ENCODE results near the gene SLC5A11. TPM values are rescaled to one million over a fixed set of nuclear protein-coding genes. Genes with fewer than 3 reads are reported as not detected.

SLC5A11 gene
- total RNA-seq, 1 donor from 2014 or later, result not detected

DNA sequence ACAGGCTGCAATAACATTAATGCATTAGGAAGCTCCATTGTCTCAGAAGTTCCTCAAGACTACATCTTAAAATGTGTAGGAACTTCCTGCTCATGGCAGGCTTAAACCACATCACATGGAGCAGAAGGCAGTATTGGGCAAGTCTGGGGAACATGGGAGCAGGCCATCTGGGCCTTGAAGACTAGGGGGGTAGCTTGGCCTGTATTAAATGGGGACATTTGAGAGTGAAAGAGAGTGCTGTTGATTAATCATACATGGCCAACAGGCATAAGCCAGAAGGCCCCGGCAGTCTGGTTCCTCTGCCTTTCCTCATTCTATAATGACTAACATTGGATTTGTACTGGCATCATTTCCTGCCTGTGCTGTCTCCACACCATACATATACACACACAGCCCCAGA is 25.2 kb upstream of the SLC5A11 start:
- peak overlapping the region; percentile 54 for H3K27ac Mint-ChIP-seq (ENCODE audit: unreplicated experiment)
- peaks cover 8% of the 10 kb centered on the region for H3K9me3 Mint-ChIP-seq (ENCODE audit: unreplicated experiment)
- no peak overlapping the region for H3K4me3 Mint-ChIP-seq (ENCODE audit: unreplicated experiment)
- peaks cover 36% of the 10 kb centered on the region for H3K4me1 Mint-ChIP-seq (ENCODE audit: low read depth, unreplicated experiment)
- TF ChIP-seq, protein P1, sequence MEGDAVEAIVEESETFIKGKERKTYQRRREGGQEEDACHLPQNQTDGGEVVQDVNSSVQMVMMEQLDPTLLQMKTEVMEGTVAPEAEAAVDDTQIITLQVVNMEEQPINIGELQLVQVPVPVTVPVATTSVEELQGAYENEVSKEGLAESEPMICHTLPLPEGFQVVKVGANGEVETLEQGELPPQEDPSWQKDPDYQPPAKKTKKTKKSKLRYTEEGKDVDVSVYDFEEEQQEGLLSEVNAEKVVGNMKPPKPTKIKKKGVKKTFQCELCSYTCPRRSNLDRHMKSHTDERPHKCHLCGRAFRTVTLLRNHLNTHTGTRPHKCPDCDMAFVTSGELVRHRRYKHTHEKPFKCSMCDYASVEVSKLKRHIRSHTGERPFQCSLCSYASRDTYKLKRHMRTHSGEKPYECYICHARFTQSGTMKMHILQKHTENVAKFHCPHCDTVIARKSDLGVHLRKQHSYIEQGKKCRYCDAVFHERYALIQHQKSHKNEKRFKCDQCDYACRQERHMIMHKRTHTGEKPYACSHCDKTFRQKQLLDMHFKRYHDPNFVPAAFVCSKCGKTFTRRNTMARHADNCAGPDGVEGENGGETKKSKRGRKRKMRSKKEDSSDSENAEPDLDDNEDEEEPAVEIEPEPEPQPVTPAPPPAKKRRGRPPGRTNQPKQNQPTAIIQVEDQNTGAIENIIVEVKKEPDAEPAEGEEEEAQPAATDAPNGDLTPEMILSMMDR (IDR thresholded peaks at IDR 0.05; ENCODE audit: partially characterized antibody, unreplicated experiment), result no peak
- DNase-seq, result no peak
- peaks cover 9% of the 10 kb centered on the region for H3K27me3 Mint-ChIP-seq (ENCODE audit: unreplicated experiment)
- peaks cover 9% of the 10 kb centered on the region for H3K36me3 Mint-ChIP-seq (ENCODE audit: unreplicated experiment)

DNA sequence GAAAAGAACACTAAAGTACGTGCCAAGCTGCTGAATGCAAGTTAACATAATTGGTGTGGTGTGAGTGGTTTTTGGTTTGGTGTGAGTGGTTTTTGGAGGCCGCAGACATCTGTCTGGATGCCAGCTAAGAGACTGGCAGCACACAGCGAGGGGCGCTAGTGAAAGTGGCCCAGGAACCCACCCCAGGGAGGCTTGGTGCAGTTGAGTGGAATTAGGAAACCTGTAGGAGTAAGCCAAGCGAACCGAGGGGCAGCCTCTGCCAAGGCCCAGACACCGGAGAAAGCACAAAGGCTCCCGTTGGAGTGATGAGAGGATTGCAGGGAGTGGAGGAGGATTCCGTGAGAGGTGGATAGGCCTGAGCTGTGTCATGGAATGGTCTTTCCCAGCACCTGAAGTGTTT is 24.6 kb upstream of the SLC5A11 start:
- no peak for DNase-seq
- Mint-ChIP-seq H3K36me3 (ENCODE audit: unreplicated experiment) (peaks cover 9% of the 10 kb centered on the region), H3K27ac (ENCODE audit: unreplicated experiment) (peak overlapping the region; percentile 86), H3K9me3 (ENCODE audit: unreplicated experiment) (peaks cover 8% of the 10 kb centered on the region), H3K4me3 (ENCODE audit: unreplicated experiment) (no peak overlapping the region), H3K4me1 (ENCODE audit: low read depth, unreplicated experiment) (peaks cover 36% of the 10 kb centered on the region), H3K27me3 (ENCODE audit: unreplicated experiment) (peaks cover 9% of the 10 kb centered on the region)
- TF ChIP-seq, protein P1 (IDR thresholded peaks at IDR 0.05; ENCODE audit: partially characterized antibody, unreplicated experiment), result no peak

DNA sequence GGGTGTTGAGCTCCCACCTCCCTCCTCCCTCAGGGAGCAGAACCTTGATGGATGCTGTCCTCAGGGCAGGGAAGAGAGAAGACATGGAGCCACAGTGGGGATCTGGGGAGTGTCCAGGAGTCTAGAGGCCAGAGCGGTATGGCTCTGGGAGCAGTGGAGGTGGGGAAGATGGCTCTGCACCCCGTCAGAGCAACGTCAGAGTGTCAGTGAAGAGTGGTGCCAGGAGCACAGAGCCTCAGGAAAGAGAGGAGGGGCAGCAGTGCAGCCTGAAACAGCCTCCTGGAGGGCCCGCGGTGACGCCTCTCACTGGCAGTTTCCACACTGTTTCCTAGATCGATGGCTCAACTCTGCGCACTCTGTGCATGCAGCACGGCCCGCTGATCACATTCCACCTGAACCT is 23.2 kb upstream of the SLC5A11 start:
- H3K9me3 Mint-ChIP-seq (ENCODE audit: unreplicated experiment), result peaks cover 10% of the 10 kb centered on the region
- H3K36me3 Mint-ChIP-seq (ENCODE audit: unreplicated experiment), result peaks cover 13% of the 10 kb centered on the region
- peaks cover 9% of the 10 kb centered on the region for H3K27me3 Mint-ChIP-seq (ENCODE audit: unreplicated experiment)
- peak overlapping the region; percentile 45 for H3K27ac Mint-ChIP-seq (ENCODE audit: unreplicated experiment)
- H3K4me3 Mint-ChIP-seq (ENCODE audit: unreplicated experiment), result no peak overlapping the region
- TF ChIP-seq, protein P1 (IDR thresholded peaks at IDR 0.05; ENCODE audit: partially characterized antibody, unreplicated experiment), result no peak
- H3K4me1 Mint-ChIP-seq (ENCODE audit: low read depth, unreplicated experiment), result peaks cover 36% of the 10 kb centered on the region
- DNase-seq, result no peak

DNA sequence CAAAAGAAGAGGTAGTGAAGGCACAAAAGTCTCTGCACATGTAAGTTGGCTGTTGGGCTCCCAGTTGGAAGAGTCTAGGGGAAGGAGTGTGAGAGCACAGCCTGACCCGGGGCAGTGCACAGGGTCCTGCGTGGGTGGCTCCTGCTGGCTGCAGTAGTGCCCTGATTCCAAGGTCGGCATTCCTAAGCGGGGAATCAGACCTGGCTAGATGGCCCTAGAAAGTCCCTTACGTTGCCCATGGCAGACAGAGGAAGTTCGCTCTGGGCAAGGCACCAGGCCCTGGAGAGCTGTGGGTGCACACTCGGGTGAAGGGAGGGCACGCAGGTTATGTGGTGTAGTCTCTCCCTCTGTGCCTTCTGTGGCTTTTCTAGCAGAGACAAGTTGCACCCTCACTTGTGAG is 22.8 kb upstream of the SLC5A11 start:
- Mint-ChIP-seq H3K9me3 (ENCODE audit: unreplicated experiment) (peaks cover 10% of the 10 kb centered on the region), H3K27ac (ENCODE audit: unreplicated experiment) (no peak overlapping the region), H3K36me3 (ENCODE audit: unreplicated experiment) (peaks cover 9% of the 10 kb centered on the region), H3K4me1 (ENCODE audit: low read depth, unreplicated experiment) (peaks cover 36% of the 10 kb centered on the region), H3K4me3 (ENCODE audit: unreplicated experiment) (no peak overlapping the region), H3K27me3 (ENCODE audit: unreplicated experiment) (peaks cover 9% of the 10 kb centered on the region)
- DNase-seq, result no peak
- TF ChIP-seq, protein P1 (IDR thresholded peaks at IDR 0.05; ENCODE audit: partially characterized antibody, unreplicated experiment), result no peak

DNA sequence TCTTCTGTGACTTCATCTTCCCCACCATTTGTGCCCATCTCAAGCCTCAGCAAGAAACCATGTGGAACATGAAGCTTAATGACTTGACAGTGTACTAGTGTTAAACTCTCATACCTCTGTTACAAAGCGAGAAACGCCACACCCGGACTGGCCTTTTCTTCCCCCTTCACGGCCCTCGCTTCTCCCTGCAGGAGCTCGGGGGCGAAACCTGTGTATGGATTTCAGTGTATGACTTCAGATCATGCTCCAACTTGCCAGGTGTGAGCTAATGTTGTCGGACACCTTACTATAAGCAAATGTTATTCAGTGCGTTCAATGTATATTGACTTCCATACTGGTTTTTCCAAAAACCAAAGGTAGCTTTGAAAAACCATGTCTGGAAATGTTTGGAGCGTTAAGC is 20.1 kb upstream of the SLC5A11 start:
- H3K27me3 Mint-ChIP-seq (ENCODE audit: unreplicated experiment), result peaks cover 2% of the 10 kb centered on the region
- H3K36me3 Mint-ChIP-seq (ENCODE audit: unreplicated experiment), result peaks cover 4% of the 10 kb centered on the region
- TF ChIP-seq, protein P1 (IDR thresholded peaks at IDR 0.05; ENCODE audit: partially characterized antibody, unreplicated experiment), result no peak
- peaks cover 8% of the 10 kb centered on the region for H3K9me3 Mint-ChIP-seq (ENCODE audit: unreplicated experiment)
- H3K4me1 Mint-ChIP-seq (ENCODE audit: low read depth, unreplicated experiment), result peaks cover 30% of the 10 kb centered on the region
- H3K4me3 Mint-ChIP-seq (ENCODE audit: unreplicated experiment), result no peak overlapping the region
- H3K27ac Mint-ChIP-seq (ENCODE audit: unreplicated experiment), result no peak overlapping the region
- no peak for DNase-seq

Measured in glutamatergic neuron (in vitro differentiated cells).